Ishikawa (cell line): ENCODE data around the gene EIF2B1.

Experiments
- CEBPB ChIP-seq: IDR thresholded peaks from 2 replicates; pipeline ENCODE4 v1.6.1; 2012
- CREB1 ChIP-seq: IDR thresholded peaks from 2 replicates; pipeline ENCODE4 v1.6.1; 2012; ENCODE audit warnings: low read depth
- EGR1 ChIP-seq: IDR thresholded peaks from 2 replicates; pipeline ENCODE4 v1.6.1; 2012
- EP300 ChIP-seq: IDR thresholded peaks from 2 replicates; pipeline ENCODE4 v1.6.1; 2012; ENCODE audit warnings: borderline replicate concordance
- FOXM1 ChIP-seq: IDR thresholded peaks from 2 replicates; pipeline ENCODE4 v1.6.1; 2012; ENCODE audit warnings: low read depth, borderline replicate concordance
- MAX ChIP-seq: IDR thresholded peaks from 2 replicates; pipeline ENCODE4 v1.6.1; 2012
- NFIC ChIP-seq: IDR thresholded peaks from 2 replicates; pipeline ENCODE4 v1.6.1; 2012
- RAD21 ChIP-seq: IDR thresholded peaks from 2 replicates; pipeline ENCODE4 v1.6.1; 2012; ENCODE audit warnings: low read depth
- REST ChIP-seq: IDR thresholded peaks from 2 replicates; pipeline ENCODE4 v1.6.1; 2012; ENCODE audit warnings: low read depth, mild to moderate bottlenecking
- TAF1 ChIP-seq: IDR thresholded peaks from 2 replicates; pipeline ENCODE4 v1.6.1; 2012; ENCODE audit warnings: low read depth, mild to moderate bottlenecking
- TCF12 ChIP-seq: IDR thresholded peaks from 2 replicates; pipeline ENCODE4 v1.6.1; 2012; ENCODE audit warnings: low read depth
- TEAD4 ChIP-seq: IDR thresholded peaks from 2 replicates; pipeline ENCODE4 v1.6.1; 2012
- YY1 ChIP-seq: IDR thresholded peaks from 2 replicates; pipeline ENCODE4 v1.6.1; 2012; ENCODE audit warnings: low read depth
- ZBTB7A ChIP-seq: IDR thresholded peaks from 2 replicates; pipeline ENCODE4 v1.6.1; 2012; ENCODE audit warnings: low read depth
- TF ChIP-seq, protein P1 (sequence below): IDR thresholded peaks from 2 replicates; pipeline ENCODE4 v1.6.1; 2012

The EIF2B1 gene

GRCh38 chr12:123578243-123578642 is 55.2 kb downstream of the EIF2B1 start:
- no peak for TF ChIP-seq EP300
- no peak for TF ChIP-seq NFIC
- no peak for TF ChIP-seq TCF12
- TF ChIP-seq, protein P1, sequence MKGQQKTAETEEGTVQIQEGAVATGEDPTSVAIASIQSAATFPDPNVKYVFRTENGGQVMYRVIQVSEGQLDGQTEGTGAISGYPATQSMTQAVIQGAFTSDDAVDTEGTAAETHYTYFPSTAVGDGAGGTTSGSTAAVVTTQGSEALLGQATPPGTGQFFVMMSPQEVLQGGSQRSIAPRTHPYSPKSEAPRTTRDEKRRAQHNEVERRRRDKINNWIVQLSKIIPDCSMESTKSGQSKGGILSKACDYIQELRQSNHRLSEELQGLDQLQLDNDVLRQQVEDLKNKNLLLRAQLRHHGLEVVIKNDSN, result no peak
- no peak for TF ChIP-seq FOXM1
- TF ChIP-seq CEBPB, result no peak
- no peak for TF ChIP-seq YY1
- TF ChIP-seq EGR1, result no peak
- TF ChIP-seq TAF1, result no peak
- no peak for TF ChIP-seq MAX
- no peak for TF ChIP-seq CREB1
- TF ChIP-seq ZBTB7A, result no peak
- no peak for TF ChIP-seq REST
- no peak for TF ChIP-seq RAD21
- no peak for TF ChIP-seq TEAD4

DNA sequence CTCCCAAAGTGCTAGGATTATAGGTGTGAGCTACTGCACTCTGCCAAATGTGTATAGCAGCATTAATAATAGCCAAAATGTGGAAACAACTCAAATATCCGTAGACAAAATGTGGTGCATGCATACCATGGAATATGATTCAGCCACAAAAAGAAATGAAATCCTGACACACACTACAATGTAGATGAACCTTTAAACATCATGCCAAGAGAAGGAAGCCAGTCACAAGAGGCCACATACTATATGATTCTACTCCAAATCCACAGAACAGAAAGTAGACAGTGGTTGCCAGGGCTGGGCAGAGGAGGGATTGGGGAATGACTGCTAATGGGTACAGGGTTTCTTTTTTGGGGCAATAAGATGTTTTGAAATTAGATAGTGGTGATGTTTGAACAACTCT is 56.9 kb downstream of the EIF2B1 start:
- TF ChIP-seq CREB1 (no peak), REST (no peak), TEAD4 (no peak), MAX (no peak), ZBTB7A (no peak), FOXM1 (no peak), TAF1 (no peak), CEBPB (no peak), NFIC (no peak), YY1 (no peak), EP300 (no peak)
- TF ChIP-seq, protein P1, result no peak

GRCh38 chr12:123573870-123574269 is 59.6 kb downstream of the EIF2B1 start:
- TF ChIP-seq TCF12 (no peak), FOXM1 (no peak), YY1 (no peak), CREB1 (no peak), ZBTB7A (no peak), NFIC (no peak), REST (no peak), EGR1 (no peak), MAX (no peak), CEBPB (no peak), EP300 (no peak), RAD21 (no peak)
- TF ChIP-seq, protein P1, result no peak

DNA sequence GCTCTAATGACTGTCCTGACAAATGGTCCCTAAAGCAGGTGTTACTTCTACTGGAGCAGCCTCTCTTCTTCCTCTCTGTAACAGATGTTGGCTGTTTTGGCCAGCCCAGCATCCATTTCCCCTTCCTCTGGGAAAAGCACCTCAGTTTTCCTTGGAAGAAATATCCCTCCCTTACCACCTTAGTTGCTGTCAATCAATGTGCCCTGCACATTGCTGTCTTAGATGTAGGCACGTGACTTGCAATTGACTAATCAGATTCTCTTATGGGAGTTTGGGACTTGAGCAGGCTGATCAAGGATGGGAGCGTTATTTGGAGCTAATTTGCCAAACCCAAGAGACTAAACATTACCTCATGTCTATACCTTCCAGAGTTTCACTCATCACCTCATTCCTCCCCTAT is 61.1 kb downstream of the EIF2B1 start:
- TF ChIP-seq FOXM1 (no peak), RAD21 (no peak), REST (no peak), TEAD4 (no peak), EGR1 (no peak)
- TF ChIP-seq, protein P1, result no peak
